Mammary epithelial cell (primary cell): Measurements from ENCODE around the gene MAP4K1.

Experiments
- EZH2 ChIP-seq: IDR thresholded peaks from 2 replicates; pipeline ENCODE4 v1.6.1; 2012; ENCODE audit warnings: low read length, inconsistent platforms, borderline replicate concordance
- TF ChIP-seq, protein P1 (sequence below), 2 donors: IDR thresholded peaks in 1 of 2; conservative IDR thresholded peaks in 1 of 2; 2 replicates each; pipeline ENCODE4 v1.5.1; 2011 to 2012; ENCODE audit warnings: inconsistent platforms in 2 of 2, low read length in 2 of 2, mild to moderate bottlenecking in 2 of 2, control low read depth in 1 of 2, low read depth in 1 of 2; ENCODE audit not compliant: insufficient read depth in 1 of 2; ENCODE audit errors: extremely low read depth in 1 of 2

DNA sequence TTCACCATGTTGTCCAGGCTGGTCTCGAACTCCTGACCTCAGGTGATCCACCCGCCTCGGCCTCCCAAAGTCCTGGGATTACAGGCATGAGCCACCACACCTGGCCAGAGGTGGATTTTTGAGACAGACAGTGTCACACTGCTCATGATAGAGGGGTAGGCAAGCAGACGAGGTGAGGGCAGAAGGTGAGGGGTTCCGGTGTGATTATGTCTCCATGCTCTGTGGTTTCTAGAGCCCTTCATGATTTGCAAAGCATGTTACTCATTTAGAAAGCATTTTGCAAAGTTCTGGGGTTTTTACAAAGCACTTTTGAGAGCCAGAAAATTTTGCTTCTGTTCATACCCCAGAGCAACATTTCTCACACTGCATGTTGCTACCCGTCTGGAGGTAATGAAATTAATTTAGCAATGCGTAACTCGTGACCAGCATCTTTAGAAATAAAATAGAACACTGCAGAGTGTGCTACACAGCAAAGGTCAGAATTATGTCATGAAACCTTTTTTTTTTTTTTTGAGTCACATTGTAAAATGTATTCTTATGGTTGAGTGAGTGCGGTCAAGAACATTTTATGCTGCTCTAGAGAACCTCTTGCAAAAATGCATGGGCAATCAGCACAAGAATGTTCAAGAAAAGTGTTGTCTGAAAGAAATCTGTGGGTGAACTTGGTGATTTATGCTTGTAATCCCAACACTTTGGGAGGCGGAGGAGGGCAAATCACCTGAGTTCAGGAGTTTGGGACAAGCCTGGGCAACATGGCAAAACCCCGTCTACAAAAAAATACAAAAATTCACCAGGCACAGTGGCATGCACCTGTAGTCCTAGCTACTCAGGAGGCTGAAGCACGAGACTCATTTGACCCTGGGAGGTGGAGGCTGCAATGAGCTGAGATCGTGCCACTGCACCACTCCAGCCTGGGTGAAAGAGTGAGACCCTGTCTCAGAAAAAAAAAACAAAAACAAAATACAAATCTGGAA is 58.0 kb downstream of the MAP4K1 start:
- TF ChIP-seq, protein P1, sequence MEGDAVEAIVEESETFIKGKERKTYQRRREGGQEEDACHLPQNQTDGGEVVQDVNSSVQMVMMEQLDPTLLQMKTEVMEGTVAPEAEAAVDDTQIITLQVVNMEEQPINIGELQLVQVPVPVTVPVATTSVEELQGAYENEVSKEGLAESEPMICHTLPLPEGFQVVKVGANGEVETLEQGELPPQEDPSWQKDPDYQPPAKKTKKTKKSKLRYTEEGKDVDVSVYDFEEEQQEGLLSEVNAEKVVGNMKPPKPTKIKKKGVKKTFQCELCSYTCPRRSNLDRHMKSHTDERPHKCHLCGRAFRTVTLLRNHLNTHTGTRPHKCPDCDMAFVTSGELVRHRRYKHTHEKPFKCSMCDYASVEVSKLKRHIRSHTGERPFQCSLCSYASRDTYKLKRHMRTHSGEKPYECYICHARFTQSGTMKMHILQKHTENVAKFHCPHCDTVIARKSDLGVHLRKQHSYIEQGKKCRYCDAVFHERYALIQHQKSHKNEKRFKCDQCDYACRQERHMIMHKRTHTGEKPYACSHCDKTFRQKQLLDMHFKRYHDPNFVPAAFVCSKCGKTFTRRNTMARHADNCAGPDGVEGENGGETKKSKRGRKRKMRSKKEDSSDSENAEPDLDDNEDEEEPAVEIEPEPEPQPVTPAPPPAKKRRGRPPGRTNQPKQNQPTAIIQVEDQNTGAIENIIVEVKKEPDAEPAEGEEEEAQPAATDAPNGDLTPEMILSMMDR (conservative IDR thresholded peaks at IDR 0.05 in 1 of 2, IDR thresholded peaks at IDR 0.05 in 1 of 2; ENCODE audit: extremely low read depth in 1 of 2, insufficient read depth in 1 of 2, low read depth in 1 of 2, low read length in 2 of 2) = no peak
- TF ChIP-seq EZH2 = no peak
